ENCODE measurements around the gene KCNN3. TPM values are rescaled to one million over a fixed set of nuclear protein-coding genes. Genes with fewer than 3 reads are reported as not detected.

KCNN3 gene
- total and polyA plus RNA-seq, 2 donors, result 1.5 to 16.6 TPM

DNA sequence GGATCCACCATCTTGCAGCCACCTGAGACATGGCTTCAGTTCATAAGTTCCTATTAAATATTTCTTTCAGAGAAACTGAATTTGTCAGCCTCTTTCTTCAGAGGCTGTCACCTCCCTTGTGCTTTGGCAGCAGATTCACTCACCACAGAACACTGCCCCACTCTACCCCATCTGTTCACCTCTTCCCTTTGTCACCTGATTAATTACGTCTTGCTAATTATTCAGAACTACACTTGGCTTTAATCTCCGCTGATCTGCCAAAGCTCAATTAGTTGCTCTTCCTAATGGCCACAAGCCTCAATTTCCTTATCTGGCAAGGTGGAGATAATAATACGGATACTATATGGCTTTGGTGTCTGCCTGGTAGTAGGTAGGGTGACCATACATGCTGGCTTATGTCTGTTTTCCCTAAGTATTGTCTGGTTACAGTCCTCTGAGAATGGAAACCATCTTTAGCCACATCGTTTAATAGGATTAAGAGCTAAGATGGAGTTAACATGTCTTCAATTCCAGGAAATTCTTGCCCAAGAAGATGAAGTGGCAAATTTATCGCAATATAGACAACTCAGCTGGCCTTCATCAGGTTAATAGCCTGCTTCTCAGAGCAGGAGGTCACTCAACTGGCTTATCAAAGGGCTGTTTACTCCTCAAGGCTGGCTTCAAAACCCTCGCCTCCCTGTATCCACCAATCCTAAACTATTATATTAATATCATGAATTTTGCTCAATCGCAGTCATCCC lies 203.9 kb downstream of the KCNN3 start:
- no peak overlapping the region for H3K27ac ChIP-seq (ENCODE audit: low read depth)
- WGBS, result 48% methylated on average over 7 of the region's 7 CpGs
- no peaks in the 10 kb centered on the region for H3K4me1 ChIP-seq (ENCODE audit: insufficient read depth)

DNA sequence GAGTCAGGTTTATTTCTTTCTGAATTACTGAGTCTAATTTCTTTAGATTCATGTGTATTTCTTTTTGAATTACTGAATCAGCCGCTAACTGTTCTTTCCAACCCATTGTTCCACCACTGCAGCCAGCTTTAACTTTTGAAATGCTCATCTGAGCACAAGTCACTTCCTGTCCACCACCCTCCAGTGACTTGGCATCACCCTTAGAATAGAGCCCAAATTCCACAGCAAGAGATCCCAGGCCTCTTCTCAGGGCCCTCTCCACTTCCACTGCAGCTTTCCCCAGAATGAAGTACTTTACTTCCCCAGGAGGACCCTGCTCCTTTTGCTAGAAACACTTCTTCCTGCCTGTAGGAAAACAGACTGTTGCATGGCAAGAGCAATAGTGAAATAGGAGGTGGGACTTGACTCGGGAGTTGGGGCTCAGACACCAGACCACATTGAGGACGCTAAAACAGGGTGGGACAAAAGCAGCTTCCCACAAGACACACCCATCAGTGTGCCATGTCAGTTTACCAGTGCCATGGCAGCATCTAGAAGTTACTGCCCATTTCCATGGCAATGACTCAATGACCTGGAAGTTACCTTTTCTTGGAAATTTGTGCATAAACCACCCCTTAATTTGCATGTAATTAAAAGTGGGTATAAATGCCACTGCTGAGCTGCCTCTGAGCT lies 205.6 kb downstream of the KCNN3 start:
- no peaks in the 10 kb centered on the region for H3K36me3 ChIP-seq (ENCODE audit: insufficient read depth)
- WGBS, result 73% methylated on average over 3 of the region's 3 CpGs
- no peak overlapping the region for H3K27ac ChIP-seq (ENCODE audit: low read depth)
- no peak for DNase-seq (ENCODE audit: extremely low spot score)
- no peaks in the 10 kb centered on the region for H3K4me1 ChIP-seq (ENCODE audit: insufficient read depth)
- no peak overlapping the region for H3K4me3 ChIP-seq (ENCODE audit: low read depth, low read length)

More for the DNA sequence above, 203.9 kb downstream of the KCNN3 start:
- Histone ChIP-seq H3K4me3 (ENCODE audit: low read depth, low read length) (no peak overlapping the region), H3K36me3 (ENCODE audit: insufficient read depth) (no peaks in the 10 kb centered on the region)
- no peak for DNase-seq (ENCODE audit: extremely low spot score)

DNA sequence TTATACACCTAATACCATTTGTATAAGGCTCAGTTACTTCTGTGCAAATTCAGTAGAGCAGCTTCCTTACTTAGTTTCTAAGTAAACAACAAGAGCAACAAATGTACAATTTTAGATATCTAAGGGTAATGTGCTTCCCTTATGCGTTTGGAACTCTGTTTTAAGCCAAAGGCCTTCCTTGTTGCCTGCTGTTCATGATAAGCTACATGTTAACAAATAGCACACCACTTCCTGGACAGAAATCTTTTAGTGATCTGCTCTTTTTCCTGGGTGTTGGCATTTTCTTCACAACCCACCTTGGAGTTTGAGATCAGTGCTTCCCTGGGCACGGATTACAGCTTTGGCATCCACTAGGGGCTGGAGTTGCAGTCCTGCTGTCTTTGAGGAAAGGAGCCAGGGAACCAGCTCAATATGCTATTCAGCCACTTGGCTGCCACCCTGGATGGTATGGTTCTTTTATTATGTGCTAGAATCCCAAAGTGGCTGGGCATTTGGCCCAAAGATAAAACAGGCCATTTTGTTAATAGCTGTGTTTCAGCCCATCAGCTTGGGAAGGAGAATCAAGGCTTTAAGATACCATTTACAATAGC lies 206.5 kb downstream of the KCNN3 start:
- no peaks in the 10 kb centered on the region for H3K36me3 ChIP-seq (ENCODE audit: insufficient read depth)
- WGBS, result 35% methylated on average over 2 of the region's 2 CpGs
- DNase-seq (ENCODE audit: extremely low spot score), result no peak
- no peak overlapping the region for H3K4me3 ChIP-seq (ENCODE audit: low read depth, low read length)
- no peak overlapping the region for H3K27ac ChIP-seq (ENCODE audit: low read depth)
- no peaks in the 10 kb centered on the region for H3K4me1 ChIP-seq (ENCODE audit: insufficient read depth)

DNA sequence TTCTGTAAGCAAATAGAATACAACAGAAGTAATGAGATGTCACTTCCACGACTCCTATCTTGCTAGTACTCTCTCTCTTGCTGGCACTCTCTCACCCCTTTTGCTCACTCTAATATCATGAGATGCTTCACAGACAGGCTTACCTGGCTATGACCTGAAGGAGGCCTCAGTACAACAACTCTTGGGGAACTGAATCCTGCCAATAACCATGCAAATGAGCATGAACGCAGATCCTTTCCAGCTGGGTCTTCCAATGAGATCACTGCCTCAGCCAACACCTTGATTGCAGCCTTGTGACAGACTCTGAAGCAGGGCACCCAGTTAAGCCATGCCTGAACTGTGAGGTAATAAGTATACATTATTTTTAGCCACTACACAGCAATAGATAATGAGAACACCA lies 209.0 kb downstream of the KCNN3 start:
- DNase-seq (ENCODE audit: extremely low spot score), result no peak
- no peaks in the 10 kb centered on the region for H3K36me3 ChIP-seq (ENCODE audit: insufficient read depth)
- H3K27ac ChIP-seq (ENCODE audit: low read depth), result no peak overlapping the region
- no peak overlapping the region for H3K4me3 ChIP-seq (ENCODE audit: low read depth, low read length)
- 45% methylated on average over 2 of the region's 2 CpGs for WGBS
- no peaks in the 10 kb centered on the region for H3K4me1 ChIP-seq (ENCODE audit: insufficient read depth)

DNA sequence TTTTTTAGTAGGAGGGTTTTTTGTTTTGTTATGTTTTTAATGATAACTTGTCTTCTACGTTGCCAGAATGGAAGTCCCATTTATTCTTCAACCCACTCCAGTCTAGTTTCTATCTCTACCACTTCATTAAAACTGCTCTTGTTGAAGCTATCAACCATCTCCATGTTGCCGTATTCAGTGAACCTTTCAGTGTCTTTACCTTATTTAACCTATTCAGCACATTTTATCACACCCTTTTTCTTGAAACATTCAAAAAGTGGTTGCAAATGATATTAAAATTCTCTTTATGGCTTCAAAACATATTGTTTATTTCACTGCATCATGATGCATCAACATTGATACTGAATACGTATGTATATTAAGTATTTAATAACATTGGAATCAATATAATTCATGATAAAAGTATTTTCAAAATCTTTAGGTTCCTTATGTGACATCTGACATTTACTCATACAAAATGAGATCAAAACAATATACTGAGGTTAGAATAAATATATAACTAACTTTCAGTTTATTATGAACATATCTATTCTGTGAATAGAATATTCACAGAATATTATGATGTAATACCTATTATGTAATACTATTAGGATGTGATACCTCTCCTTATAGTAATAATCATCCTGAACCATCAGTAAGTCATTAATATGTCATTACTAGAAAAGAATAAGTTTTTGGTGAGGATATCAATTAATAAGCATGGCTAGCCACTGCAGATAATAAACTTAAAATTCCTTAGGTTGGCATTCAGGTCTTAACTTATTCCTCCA lies 210.1 kb downstream of the KCNN3 start:
- H3K27ac ChIP-seq (ENCODE audit: low read depth), result no peak overlapping the region
- H3K4me3 ChIP-seq (ENCODE audit: low read depth, low read length), result no peak overlapping the region
- H3K4me1 ChIP-seq (ENCODE audit: insufficient read depth), result no peaks in the 10 kb centered on the region
- no peak for DNase-seq (ENCODE audit: extremely low spot score)
- no peaks in the 10 kb centered on the region for H3K36me3 ChIP-seq (ENCODE audit: insufficient read depth)
- WGBS, result 64% methylated on average over 3 of the region's 3 CpGs

DNA sequence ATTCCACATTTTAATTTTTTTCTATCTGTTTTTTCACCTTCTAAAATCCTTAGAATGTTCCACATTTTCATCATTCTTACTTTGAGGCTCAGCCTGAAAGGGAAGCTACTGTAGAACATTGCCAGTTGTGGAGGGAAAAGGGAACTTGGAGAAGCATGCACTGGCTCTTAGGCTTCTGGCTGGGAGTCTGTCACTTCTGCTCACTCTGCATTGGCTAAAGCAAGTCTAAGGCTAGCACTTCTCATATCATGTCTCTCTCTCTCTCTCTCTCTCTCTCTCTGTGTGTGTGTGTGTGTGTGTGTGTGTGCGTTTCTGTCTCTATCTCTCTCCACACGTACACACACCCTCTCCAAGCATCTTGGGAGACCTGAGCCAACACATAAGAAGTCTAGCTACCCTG lies 212.5 kb downstream of the KCNN3 start:
- Histone ChIP-seq H3K27ac (ENCODE audit: low read depth) (no peak overlapping the region), H3K4me1 (ENCODE audit: insufficient read depth) (no peaks in the 10 kb centered on the region), H3K36me3 (ENCODE audit: insufficient read depth) (no peaks in the 10 kb centered on the region), H3K4me3 (ENCODE audit: low read depth, low read length) (no peak overlapping the region)
- 24% methylated on average over 2 of the region's 2 CpGs for WGBS
- DNase-seq (ENCODE audit: extremely low spot score), result no peak

DNA sequence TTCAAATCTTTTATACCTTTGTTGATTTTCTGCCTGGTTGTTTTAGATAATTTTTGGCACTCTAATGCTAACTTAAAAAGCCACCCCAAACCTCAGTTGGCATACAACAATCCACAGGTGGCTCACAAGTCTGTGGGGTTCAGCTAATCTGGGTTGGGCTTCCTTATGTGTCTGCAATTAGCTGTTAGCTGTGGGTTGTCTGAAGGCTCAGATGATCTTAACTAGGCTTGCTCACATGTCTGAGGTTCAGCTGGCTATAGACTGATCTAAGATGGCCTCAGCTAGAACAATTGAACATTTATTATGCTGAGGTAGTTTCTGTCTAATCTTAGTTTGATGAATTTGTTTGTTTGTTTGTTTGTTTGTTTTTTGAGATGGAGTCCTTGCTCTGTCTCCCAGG lies 217.2 kb downstream of the KCNN3 start:
- no peak overlapping the region for H3K27ac ChIP-seq (ENCODE audit: low read depth)
- no peaks in the 10 kb centered on the region for H3K36me3 ChIP-seq (ENCODE audit: insufficient read depth)
- H3K4me1 ChIP-seq (ENCODE audit: insufficient read depth), result no peaks in the 10 kb centered on the region
- no peak for DNase-seq (ENCODE audit: extremely low spot score)
- H3K4me3 ChIP-seq (ENCODE audit: low read depth, low read length), result no peak overlapping the region

Other genes with a start within 250 kb of the KCNN3 start
- gene PMVK, start 66.4 kb upstream of the KCNN3 start, total RNA-seq, result 6.8 TPM
- gene PMVK, start 66.4 kb upstream of the KCNN3 start, polyA plus RNA-seq, result 47.1 TPM
- gene PBXIP1, start 85.8 kb upstream of the KCNN3 start, total RNA-seq, result 74.0 TPM
- gene PBXIP1, start 85.8 kb upstream of the KCNN3 start, polyA plus RNA-seq, result 206 TPM
- gene PYGO2, start 91.5 kb upstream of the KCNN3 start, total RNA-seq, result 10.8 TPM
- gene PYGO2, start 91.5 kb upstream of the KCNN3 start, polyA plus RNA-seq, result 29.2 TPM
- 61.2 TPM for gene SHC1, start 100.5 kb upstream of the KCNN3 start, total RNA-seq
- gene SHC1, start 100.5 kb upstream of the KCNN3 start, polyA plus RNA-seq, result 110 TPM
- 38.4 TPM for gene CKS1B, start 104.4 kb upstream of the KCNN3 start, total RNA-seq
- gene CKS1B, start 104.4 kb upstream of the KCNN3 start, polyA plus RNA-seq, result 54.9 TPM
- 10.5 TPM for gene FLAD1, start 113.1 kb upstream of the KCNN3 start, total RNA-seq
- gene FLAD1, start 113.1 kb upstream of the KCNN3 start, polyA plus RNA-seq, result 27.9 TPM
- gene LENEP, start 123.3 kb upstream of the KCNN3 start, total RNA-seq, result not detected
- gene LENEP, start 123.3 kb upstream of the KCNN3 start, polyA plus RNA-seq, result not detected
- gene ZBTB7B, start 132.5 kb upstream of the KCNN3 start, total RNA-seq, result 14.7 TPM
- 52.0 TPM for gene ZBTB7B, start 132.5 kb upstream of the KCNN3 start, polyA plus RNA-seq
- gene DCST2, start 163.5 kb upstream of the KCNN3 start, total RNA-seq, result 0.53 TPM
- gene DCST2, start 163.5 kb upstream of the KCNN3 start, polyA plus RNA-seq, result 1.2 TPM
- not detected for gene DCST1, start 163.5 kb upstream of the KCNN3 start, total RNA-seq
- not detected for gene DCST1, start 163.5 kb upstream of the KCNN3 start, polyA plus RNA-seq
- 38.3 TPM for gene ADAM15, start 181.0 kb upstream of the KCNN3 start, total RNA-seq
- gene ADAM15, start 181.0 kb upstream of the KCNN3 start, polyA plus RNA-seq, result 118 TPM
- gene EFNA4, start 193.5 kb upstream of the KCNN3 start, total RNA-seq, result 7.5 TPM
- gene EFNA4, start 193.5 kb upstream of the KCNN3 start, polyA plus RNA-seq, result 8.1 TPM
- gene EFNA3, start 208.6 kb upstream of the KCNN3 start, total RNA-seq, result 1.2 TPM
- gene EFNA3, start 208.6 kb upstream of the KCNN3 start, polyA plus RNA-seq, result 2.3 TPM